CD4-positive, alpha-beta T cell treated with Interleukin-6 for 4 hours (primary cell): ENCODE data around the gene CASR.

Experiments used
- DNase-seq: peaks from one replicate; pipeline ENCODE4 v3.0.0-alpha.2; 2020; ENCODE audit warnings: mixed read lengths

CASR gene

GRCh38 chr3:122307976-122308375 is 124.5 kb downstream of the CASR start:
- DNase-seq = no peak

GRCh38 chr3:122310361-122310760 is 126.9 kb downstream of the CASR start:
- DNase-seq = no peak

DNA sequence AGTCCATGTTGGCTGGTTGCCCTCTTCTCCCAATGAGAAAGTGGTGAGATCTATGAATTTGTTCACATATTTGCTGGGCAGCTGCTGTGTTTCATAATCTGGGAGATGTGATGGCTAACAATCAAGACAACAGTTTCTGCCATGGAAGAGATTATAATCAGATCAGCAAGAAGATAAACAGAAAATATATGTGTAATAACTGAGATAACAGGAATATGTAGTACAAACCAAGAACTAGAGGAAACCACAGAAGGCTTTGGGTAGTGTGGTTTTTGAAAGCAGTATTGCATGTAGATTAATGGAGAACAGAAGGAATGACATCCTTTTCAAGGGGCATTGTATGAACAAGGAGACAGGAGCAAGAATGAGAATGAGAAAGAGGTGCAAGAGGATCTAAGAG is 129.4 kb downstream of the CASR start:
- DNase-seq = no peak

- DNase-seq = no peak
Measured at GRCh38 chr3:122313281-122313680, 129.8 kb downstream of the CASR start.

DNA sequence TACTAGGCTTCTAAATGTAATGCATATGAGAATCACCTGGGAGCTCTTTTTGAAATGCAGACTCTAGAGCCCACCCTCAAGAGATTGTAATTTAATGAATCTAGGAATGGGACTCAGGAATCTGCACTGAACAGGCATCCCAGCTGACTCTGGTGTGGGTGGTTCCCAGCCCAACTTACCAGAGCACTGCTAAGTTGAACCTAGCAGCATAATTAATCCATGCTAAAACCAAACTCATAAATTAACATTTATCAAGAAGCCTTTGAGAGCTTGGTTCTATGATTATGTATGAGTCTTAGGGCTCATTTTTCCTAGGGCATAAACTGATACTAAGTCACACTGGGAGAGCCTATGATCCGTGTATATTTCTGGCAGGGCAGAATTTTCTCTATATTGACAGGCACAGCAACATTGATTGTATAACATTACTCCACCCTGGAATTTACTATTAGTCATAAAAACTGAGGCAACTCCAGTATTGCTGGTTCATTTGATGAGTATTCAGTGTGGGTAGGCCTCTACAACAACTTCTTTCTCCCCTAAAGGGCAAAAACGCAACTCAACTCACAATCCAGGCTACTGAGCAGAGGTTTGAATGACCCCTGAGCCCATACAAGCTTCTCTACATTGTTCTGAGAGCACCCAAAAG is 130.9 kb downstream of the CASR start:
- no peak for DNase-seq

DNA sequence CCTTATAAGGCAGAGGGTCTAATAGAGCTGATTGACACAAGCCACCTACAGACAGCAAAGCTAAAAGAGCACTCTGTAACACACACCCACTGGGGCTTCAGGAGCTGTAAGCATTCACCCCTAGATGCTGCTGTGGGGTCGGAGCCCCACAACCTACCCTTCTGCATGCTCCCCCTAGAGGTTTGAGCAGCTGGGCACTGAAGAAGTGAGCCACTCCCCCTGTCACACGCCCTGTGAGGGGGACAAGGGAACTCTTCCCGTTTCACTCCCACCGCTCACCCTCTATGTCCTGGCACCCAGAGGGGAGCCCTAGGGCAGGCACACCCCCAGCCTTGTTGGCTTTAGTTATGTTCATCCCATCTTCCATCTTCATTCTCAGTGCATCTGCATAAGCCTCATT is 132.2 kb downstream of the CASR start:
- DNase-seq = no peak

- DNase-seq = no peak
Measured at GRCh38 chr3:122316368-122316767, 132.9 kb downstream of the CASR start.

GRCh38 chr3:122318620-122319019 is 135.2 kb downstream of the CASR start:
- no peak for DNase-seq

GRCh38 chr3:122322095-122323075 is 138.9 kb downstream of the CASR start:
- peak; percentile 19 for DNase-seq

DNA sequence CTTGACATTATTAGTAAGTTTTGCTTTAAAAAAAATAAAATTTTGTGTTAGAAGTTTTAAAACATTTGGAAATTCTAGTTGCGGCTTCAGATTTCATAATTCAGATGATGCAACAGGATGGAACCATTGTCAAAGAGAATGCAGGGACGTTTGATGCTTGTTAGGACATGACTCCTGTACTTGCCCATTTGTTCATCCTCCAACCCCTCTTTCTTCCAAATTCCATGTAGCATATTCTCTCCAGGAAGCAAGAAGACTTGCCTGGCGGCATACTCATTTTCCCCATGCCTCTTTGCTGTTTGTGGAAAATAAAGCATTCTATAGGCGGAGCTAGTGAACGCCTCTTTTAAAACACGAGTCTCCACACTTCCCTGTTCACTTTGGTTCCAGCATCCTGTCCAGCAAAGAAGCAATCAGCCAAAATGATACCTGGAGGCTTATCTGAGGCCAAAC is 141.4 kb downstream of the CASR start, which contains the start of gene CSTA:
TSS of gene CSTA (plus strand) at position 378 of the 453 bp plus-strand sequence. CDS start at position 423, 45 bp downstream.
- no peak for DNase-seq

DNA sequence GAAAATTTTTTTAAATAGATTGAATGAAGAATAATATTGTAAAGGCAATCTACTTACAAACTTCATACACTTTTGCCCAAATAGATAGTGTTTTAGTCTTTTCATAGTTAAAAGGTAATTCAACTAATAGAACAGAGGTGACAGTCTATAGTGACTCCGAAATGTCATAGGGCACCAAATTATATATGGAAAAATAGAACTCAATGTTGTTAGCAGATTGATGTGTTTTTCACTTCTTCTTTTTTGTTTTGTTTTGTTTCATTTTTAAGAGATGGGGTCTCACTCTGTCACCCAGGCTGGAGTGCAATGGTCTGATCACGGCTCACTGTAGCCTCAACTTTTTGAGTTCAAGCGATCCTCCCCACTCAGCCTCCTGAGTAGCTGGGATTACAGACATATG is 142.3 kb downstream of the CASR start:
- no peak for DNase-seq

DNA sequence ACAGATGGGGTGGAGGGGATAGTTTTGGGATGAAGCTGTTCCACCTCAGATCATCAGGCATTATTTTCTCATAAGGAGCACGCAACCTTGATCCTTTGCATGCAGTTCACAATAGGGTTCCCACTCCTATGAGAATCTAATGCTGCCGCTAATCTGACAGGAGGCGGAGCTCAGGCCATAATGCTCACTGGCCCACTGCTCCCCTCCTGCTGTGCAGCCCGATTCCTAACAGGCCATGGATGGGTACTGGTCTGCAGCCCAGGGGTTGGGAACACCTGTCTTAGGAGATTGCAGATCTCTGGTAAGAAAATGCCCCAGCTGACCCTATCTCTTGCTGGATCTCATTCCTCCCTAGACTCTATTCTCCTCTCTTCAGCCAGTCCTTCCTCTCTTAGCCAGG is 148.4 kb downstream of the CASR start:
- no peak for DNase-seq

DNA sequence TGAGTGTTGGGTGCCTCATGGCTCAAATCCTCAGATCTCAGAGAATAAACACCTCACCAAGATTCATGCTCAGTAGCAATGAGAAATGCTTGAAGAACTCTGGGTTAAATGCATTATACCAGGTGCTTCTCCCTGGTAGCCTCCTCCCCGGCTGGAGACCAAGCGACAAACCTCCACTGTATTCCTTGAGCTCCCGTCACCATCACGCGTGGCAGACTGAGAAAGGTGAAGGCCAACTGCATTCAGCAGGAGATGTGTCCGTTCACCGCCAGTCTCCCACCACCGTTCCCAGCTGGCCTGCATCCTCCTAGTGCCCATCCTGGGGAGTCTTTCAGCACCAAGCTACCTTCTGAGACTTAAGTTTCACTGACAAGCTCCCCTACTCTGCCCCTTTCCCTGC is 149.1 kb downstream of the CASR start:
- DNase-seq = no peak
